ENCODE measurements around the gene IKZF1. TPM values are rescaled to one million over a fixed set of nuclear protein-coding genes. Genes with fewer than 3 reads are reported as not detected.

Gene IKZF1
- total RNA-seq, 8 experiments from 2014 or later: 0.09 to 1.5 (median 0.43) TPM; not detected in 1

DNA sequence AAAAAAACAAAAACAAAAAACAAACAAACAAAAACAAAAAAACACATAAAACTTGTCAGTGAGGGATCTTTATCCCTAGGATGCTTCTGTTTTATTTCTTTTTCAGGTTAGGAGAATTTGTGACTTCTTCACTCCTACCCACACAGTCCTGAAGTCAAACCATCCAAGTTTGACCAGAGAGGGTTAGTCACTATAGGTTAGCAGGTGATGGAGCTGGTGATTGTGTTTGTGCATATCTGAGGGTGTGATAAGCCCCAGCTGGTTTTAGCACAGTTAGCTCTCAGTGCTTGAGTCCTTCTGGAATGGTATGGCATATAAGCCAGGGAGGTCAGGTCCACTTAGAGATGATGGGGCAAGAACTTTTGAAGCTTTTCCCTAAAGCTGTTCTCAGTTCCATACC, 11.8 kb upstream of the IKZF1 start:
- Histone ChIP-seq H3K27ac (no peak overlapping the region), H3K4me1 (replicated peaks in 1 of 2) (no peaks in the 10 kb centered on the region), H3K4me3 (no peak overlapping the region)
- in situ Hi-C loops (cut with MboI; ENCODE audit: low pct_unique_long_range_greater_than_20kb in 2 of 9, low sequenced_read_pairs in 9 of 9, unreplicated experiment in 9 of 9): no loop called here
- ATAC-seq (replicated peaks in 6 of 8): no peak

DNA sequence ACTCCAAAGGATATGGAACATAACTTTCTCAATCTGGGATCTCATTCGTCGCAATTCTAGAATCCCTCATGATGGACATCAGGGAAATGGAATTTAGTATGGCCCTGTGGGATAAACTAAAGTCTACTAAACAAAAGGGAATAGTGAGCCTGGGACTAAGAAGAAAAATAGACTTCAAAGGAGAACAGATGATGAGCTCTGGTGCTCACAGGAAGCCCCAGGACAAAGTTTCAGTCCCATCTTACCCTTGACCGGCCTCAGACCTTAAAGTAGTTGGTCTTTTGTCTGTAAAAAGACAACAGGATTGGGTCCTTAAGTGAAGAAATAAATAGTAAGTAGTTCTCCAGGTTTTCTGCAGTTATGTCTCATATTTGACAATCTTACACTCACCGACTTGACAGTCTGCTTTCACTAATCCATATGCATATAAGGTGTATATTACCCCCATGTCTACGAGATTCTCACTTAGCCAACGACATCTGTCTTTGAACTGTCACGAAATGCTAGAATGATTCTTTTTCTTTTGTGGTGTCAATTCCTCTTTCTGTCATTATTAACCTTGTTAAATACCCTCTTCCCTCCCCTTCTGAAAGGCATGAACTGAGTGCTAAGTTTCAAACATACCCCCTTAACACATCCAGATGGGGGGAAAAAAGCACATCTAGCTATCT, 10.9 kb upstream of the IKZF1 start:
- ATAC-seq (replicated peaks in 6 of 8): no peak
- H3K4me3 ChIP-seq: no peak overlapping the region
- in situ Hi-C loops (cut with MboI; ENCODE audit: low pct_unique_long_range_greater_than_20kb in 2 of 9, low sequenced_read_pairs in 9 of 9, unreplicated experiment in 9 of 9): no loop called here
- 0 to 96% (median 76%) methylated on average over 1 to 7 of the region's 7 CpGs for WGBS, 10 experiments
- no peaks in the 10 kb centered on the region for H3K4me1 ChIP-seq (replicated peaks in 1 of 2)
- H3K27ac ChIP-seq: no peak overlapping the region

DNA sequence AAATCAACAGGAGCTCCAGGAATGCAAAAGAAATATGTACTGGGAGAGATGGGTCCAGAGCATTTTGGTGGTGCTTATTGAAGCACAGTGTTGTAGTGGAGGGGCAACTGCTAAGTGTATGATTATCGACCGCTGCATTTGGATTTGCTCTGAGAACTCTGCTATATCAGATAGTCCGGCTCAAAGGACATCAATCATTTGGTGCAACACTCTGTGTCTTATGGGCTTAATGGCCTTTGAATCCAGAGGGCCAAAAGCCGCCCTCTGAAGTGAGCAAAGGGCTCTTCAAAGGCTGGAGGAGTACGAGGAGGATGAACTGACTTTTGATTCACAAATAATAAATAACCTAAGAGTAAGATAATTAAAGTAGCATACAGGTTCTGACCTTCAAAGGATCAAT, 9.4 kb upstream of the IKZF1 start:
- in situ Hi-C loops (cut with MboI; ENCODE audit: low pct_unique_long_range_greater_than_20kb in 2 of 9, low sequenced_read_pairs in 9 of 9, unreplicated experiment in 9 of 9): no loop called here
- H3K4me3 ChIP-seq: no peak overlapping the region
- 0 to 90% (median 64%) methylated on average over 1 to 5 of the region's 5 CpGs; no CpG with 5 or more reads in 1 of the 10 experiments for WGBS, 10 experiments

DNA sequence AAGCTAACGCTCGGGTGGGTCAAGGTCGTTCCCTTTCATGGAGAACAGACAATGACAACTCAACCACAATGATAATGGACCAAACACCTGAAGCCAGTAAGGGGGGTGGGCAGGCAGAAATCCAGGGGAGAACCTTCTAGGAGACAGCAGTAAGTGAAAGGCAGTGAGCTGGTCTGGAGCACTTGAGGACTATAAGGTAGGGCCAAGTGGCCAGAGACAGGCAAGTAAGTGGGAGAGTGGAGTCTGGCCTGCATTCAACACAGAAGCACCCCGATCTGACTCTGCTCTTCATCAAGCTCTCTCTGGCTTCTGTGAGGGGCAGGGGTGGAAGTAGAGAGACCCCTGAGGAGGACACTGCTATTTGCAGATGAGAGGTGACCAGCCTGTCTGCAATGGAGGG, 7.7 kb upstream of the IKZF1 start:
- no peak overlapping the region for H3K27ac ChIP-seq
- no peaks in the 10 kb centered on the region for H3K4me1 ChIP-seq (replicated peaks in 1 of 2)
- H3K4me3 ChIP-seq: no peak overlapping the region
- in situ Hi-C loops (cut with MboI; ENCODE audit: low pct_unique_long_range_greater_than_20kb in 2 of 9, low sequenced_read_pairs in 9 of 9, unreplicated experiment in 9 of 9): no loop called here
- no peak for ATAC-seq (replicated peaks in 6 of 8)
- WGBS, 10 experiments: 43 to 100% (median 80%) methylated on average over 1 to 3 of the region's 4 CpGs; no CpG with 5 or more reads in 4 of the 10 experiments

More for the DNA sequence above, 9.4 kb upstream of the IKZF1 start:
- no peak for ATAC-seq (replicated peaks in 6 of 8)
- Histone ChIP-seq H3K4me1 (replicated peaks in 1 of 2) (no peaks in the 10 kb centered on the region), H3K27ac (no peak overlapping the region)

DNA sequence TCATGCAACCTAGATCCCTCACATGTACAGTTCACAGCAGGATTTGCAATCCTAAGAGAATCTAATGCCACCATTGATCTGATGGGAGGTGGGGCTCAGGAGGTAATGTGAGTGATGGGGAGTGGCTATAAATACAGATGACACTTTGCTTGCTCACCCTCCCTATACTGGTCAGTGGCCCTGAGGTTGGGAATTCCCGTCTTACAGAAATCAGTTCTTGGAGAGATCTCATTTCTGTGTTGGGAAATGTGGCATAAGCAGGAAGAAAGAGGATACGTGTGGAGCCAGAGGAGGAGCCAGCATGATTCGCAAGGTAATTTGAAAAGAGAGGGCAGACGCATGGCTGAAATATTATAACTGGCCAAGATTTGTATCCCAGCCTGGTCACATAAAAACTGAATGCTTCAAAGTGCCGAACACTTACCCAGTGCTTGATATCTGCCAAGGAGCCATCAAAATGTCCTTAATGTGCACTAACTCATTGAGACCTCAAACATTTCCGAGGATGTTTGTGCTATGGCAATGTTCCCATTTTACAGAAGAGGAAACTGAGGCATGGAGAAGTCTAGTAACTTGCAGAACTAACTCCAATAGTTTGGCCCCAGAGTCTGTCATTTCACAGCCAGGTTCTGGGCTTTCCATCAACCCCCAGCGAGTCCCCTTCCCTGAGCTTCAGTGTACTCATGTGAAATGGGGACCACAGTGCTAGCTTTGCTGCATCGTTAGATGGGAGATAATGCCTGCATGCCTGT, 5.5 kb upstream of the IKZF1 start:
- H3K4me1 ChIP-seq (replicated peaks in 1 of 2): no peaks in the 10 kb centered on the region
- ATAC-seq (replicated peaks in 6 of 8): peak in 2 of 8 experiments; percentile 24 to 37
- in situ Hi-C loops (cut with MboI; ENCODE audit: low pct_unique_long_range_greater_than_20kb in 2 of 9, low sequenced_read_pairs in 9 of 9, unreplicated experiment in 9 of 9): no loop called here

DNA sequence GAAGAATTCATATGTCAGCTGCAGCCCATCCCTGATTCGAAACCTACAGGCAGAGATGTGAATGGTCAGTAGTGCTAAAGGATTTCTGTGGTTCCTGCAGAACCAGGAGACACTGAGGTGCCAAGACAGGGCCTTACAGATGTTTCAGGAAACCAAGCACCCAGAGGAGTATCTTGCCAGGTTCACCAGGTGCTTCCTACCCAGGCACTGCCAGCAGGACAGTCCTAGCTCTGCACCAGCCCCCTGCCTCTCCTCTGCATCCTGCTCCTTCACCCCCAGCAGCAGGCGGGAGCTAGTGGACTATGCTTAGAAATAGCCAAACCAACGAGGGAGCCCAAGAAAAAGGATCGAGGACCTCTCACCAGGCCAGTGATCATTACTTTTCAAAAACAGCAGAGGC, 4.2 kb upstream of the IKZF1 start:
- H3K4me1 ChIP-seq (replicated peaks in 1 of 2): peaks cover 4 to 5% of the 10 kb centered on the region in 2 donors
- in situ Hi-C loops (cut with MboI; ENCODE audit: low pct_unique_long_range_greater_than_20kb in 2 of 9, low sequenced_read_pairs in 9 of 9, unreplicated experiment in 9 of 9): no loop called here
- no peak overlapping the region for H3K27ac ChIP-seq
- H3K4me3 ChIP-seq: no peak overlapping the region
- no peak for ATAC-seq (replicated peaks in 6 of 8)
- 0 to 93% (median 60%) methylated on average over 1 to 4 of the region's 4 CpGs; no CpG with 5 or more reads in 3 of the 10 experiments for WGBS, 10 experiments

More for the DNA sequence above, 5.5 kb upstream of the IKZF1 start:
- no peak overlapping the region for H3K27ac ChIP-seq
- H3K4me3 ChIP-seq: no peak overlapping the region
- WGBS, 10 experiments: 16 to 100% (median 86%) methylated on average over 1 to 8 of the region's 8 CpGs

DNA sequence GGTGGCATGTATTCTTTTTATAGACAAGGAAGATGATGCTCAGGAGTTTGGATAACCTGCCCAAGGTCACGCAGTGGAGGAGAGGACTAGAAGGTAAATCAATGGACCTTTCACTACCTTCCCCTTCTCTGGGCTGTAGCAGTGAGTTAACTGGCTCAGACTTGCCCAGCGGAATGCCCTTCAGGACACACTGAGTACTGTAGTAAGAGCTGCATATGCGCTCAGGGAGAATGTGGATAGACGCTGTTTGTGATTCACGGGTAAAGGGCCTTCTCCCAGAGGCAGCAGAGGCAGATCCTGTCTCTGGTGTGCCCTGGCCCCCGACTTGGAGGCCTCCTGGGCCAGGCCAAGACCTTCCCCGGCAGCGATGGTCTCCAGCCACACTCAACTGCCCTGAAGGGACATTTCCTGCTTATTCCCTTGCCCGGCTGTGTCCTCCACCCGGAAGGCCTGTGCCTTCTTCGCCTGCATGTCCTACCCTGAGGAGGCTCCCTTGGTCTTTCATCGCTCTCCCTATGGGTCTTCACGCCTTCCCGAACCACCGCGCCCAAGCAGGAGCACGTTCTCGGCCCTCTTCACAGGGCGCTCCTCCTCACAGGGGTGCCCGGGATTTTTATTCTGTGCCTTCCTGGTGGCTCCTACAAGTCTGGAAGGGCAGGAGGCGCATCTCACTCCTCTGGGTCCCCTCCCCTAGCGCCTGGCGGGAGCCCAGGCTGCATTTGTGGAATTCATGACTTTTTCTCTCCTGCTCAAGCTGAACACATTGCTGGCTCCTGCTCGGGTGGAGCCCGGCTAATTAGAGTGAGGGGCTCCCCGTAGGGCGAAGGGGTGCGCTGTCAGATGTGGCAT, 1.8 kb upstream of the IKZF1 start:
- in situ Hi-C loops (cut with MboI; ENCODE audit: low pct_unique_long_range_greater_than_20kb in 2 of 9, low sequenced_read_pairs in 9 of 9, unreplicated experiment in 9 of 9): no loop called here
- ATAC-seq (replicated peaks in 6 of 8): no peak
- H3K4me1 ChIP-seq (replicated peaks in 1 of 2): peaks cover 4 to 5% of the 10 kb centered on the region in 2 donors
- WGBS, 10 experiments: 42 to 92% (median 73%) methylated on average over 2 to 11 of the region's 28 CpGs; no CpG with 5 or more reads in 3 of the 10 experiments
- H3K27ac ChIP-seq: no peak overlapping the region
- no peak overlapping the region for H3K4me3 ChIP-seq

DNA sequence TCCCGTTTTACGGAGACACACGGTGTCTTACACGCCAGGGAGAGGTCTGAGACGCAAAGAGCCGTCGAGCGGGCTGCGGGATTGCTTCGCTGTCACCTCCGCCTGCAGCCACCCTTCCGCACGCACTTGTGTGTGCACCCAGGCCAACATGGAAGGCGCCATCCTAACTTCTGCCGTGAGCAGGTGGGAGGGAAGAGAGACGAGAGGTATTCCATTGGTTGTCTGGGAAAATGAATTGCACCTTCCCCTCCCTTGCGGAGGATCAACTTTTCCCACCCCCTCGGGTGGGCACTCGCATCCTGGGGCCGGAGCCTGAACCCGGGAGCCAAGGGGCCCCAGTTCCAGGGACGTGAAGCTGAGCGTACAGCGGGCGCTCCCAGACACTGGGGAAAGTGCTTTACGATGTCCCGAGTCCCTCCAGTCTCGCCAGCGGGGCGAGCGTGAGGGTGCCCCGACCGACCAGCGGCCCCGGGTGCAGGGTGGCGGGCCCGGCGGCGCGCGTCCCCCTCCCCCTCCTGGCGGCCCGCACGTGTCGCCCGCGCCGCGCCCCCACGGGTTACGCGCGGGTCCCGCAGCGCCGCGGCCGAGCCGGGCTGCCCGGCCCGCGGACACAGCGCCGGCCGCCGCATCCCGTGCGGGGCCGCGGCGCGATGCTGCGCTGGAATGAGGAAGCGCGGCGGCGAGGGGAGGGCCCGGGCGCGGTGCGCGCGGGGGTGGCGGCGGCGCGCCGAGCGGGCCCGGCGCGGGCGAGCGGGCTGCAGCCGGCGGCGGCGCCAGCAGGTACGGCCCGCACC, 984 bp upstream of the IKZF1 start:
- in situ Hi-C loops (cut with MboI; ENCODE audit: low pct_unique_long_range_greater_than_20kb in 2 of 9, low sequenced_read_pairs in 9 of 9, unreplicated experiment in 9 of 9): no loop called here
- WGBS, 10 experiments: 0 to 54% (median 25%) methylated on average over 1 to 11 of the region's 100 CpGs; no CpG with 5 or more reads in 4 of the 10 experiments
- Histone ChIP-seq H3K4me3 (peak overlapping the region; percentile 41 to 60 (median 47)), H3K4me1 (replicated peaks in 1 of 2) (peaks cover 5 to 7% of the 10 kb centered on the region in 2 donors), H3K27ac (no peak overlapping the region)
- peak in 7 of 8 experiments; percentile 35 to 72 (median 60) for ATAC-seq (replicated peaks in 6 of 8)

DNA sequence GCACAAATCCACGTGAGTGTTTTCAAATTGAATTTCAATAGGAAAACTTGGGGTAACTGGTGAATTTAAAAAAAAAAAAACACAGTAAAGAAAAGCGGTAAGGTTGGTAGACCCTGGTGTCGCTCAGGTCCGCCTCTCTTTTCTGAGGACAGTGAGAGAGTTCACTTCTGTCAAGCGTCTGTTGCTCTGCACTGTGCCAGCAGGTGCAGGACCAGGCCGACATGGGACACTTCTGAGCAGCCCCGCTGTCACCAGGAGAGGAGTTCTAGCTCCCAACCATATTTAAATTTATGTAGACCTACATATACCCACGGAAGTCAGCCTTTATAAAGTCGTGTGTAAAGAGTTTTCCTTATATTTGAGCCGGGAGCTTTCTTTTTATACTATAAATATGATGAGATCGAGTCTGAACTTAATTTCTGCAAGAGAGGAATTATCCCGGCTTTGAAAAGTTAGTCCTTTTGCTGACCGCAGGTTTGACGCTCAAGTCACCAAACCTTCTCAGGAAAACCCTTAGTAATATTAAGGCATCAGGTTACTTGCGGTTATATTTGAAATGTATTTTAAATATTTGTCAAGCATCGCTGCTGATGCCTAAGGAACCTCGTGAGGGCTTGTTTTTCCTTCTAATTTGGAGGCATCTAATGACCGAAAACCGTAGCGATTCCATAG, 531 bp downstream of the IKZF1 start:
- WGBS, 10 experiments: 2 to 70% (median 12%) methylated on average over 6 to 16 of the region's 20 CpGs; no CpG with 5 or more reads in 1 of the 10 experiments
- Histone ChIP-seq H3K4me1 (replicated peaks in 1 of 2) (peaks cover 11 to 14% of the 10 kb centered on the region in 2 donors), H3K4me3 (peak overlapping the region; percentile 41 to 60 (median 47)), H3K27ac (no peak overlapping the region)
- in situ Hi-C loops (cut with MboI; ENCODE audit: low pct_unique_long_range_greater_than_20kb in 2 of 9, low sequenced_read_pairs in 9 of 9, unreplicated experiment in 9 of 9): no loop called here
- ATAC-seq (replicated peaks in 6 of 8): peak in 7 of 8 experiments; percentile 19 to 49 (median 45)

DNA sequence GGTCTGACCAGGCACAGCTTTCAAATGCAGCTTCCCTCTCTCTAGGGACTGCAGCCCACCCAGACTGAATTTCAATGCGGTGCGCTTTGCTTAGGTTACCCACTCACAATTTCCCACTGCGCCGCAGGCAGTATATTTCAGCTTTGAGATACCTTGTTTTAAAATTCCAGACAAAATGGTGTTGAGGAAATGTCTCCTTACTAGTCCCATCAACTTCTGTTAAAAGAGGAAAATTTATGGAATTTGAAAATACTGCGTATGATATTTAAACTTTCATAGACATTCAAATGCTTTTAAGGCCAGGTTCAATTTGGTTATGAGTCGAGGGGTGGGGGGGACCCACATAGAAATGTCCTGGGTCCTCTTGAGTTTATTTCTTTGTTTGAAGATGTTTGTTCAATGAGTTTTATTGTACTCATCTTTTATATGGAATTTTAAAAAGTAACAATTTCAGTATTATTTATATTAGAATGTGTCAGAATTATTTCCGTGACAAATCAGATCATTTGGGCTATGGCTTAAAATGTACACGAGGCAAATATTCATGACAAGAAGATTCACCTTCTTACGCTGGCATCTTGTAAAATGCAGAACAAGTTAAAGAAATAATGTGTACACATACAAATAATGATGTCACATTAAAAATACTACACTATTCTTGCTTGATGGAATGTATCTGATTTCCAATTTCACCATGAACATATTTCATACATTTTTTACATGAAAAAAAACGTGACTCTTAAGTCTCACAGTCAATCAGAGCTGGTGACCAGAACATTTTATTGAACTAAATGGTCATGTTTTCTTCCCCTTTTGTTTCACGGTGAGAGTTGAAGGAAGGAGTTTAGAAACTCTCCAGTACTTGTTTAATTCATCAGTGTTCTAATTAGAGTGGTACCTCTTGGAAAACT, 1.3 kb downstream of the IKZF1 start:
- in situ Hi-C loops (cut with MboI; ENCODE audit: low pct_unique_long_range_greater_than_20kb in 2 of 9, low sequenced_read_pairs in 9 of 9, unreplicated experiment in 9 of 9): no loop called here
- H3K4me1 ChIP-seq (replicated peaks in 1 of 2): peaks cover 11 to 14% of the 10 kb centered on the region in 2 donors
- no peak for ATAC-seq (replicated peaks in 6 of 8)
- WGBS, 10 experiments: 25 to 90% (median 65%) methylated on average over 2 to 11 of the region's 11 CpGs
- no peak overlapping the region for H3K27ac ChIP-seq
- H3K4me3 ChIP-seq: peak overlapping the region in 1 of 5 donors; percentile 60
